ENCODE measurements around the gene SLC4A5. TPM values are rescaled to one million over a fixed set of nuclear protein-coding genes. Genes with fewer than 3 reads are reported as not detected.

SLC4A5 gene
- total RNA-seq = 4.4 TPM

GRCh38 chr2:74343316-74343715, at the start of gene SLC4A5:
SLC4A5 (minus strand) TSS chr2:74343416; CDS start chr2:74315023, 28,393 bp downstream.
- Histone ChIP-seq H3K36me3 (no peaks in the 10 kb centered on the region), H3K4me1 (no peaks in the 10 kb centered on the region), H3K27ac (no peak within 1 kb of the TSS), H3K4me3 (no peak within 1 kb of the TSS), H3K9me3 (no peaks in the 10 kb centered on the region), H3K27me3 (no peaks in the 10 kb centered on the region)
- intact Hi-C loops (cut with DNase I) = no loop called here
- DNase-seq (ENCODE audit: extremely low spot score in 2 of 2) = no peak
- no peak for TF ChIP-seq POLR2A (IDR thresholded peaks at IDR 0.05)
- TF ChIP-seq POLR2AphosphoS5 (IDR thresholded peaks at IDR 0.05; ENCODE audit: insufficient read depth in 1 of 2, low read depth in 1 of 2) = no peak
- TF ChIP-seq CTCF (IDR thresholded peaks at IDR 0.05) = no peak

- peak overlapping the region; percentile 85 for H3K27ac ChIP-seq
- TF ChIP-seq POLR2AphosphoS5 (IDR thresholded peaks at IDR 0.05; ENCODE audit: insufficient read depth in 1 of 2, low read depth in 1 of 2) (no peak), POLR2A (IDR thresholded peaks at IDR 0.05) (no peak), CTCF (IDR thresholded peaks at IDR 0.05) (no peak)
- H3K4me3 ChIP-seq = peak overlapping the region; percentile 77 to 97
Observed at GRCh38 chr2:74392449-74392743, 49.2 kb upstream of the SLC4A5 start.

GRCh38 chr2:74391580-74392448, 48.6 kb upstream of the SLC4A5 start:
- peak; percentile 91 to 96 (median 95) for TF ChIP-seq CTCF (IDR thresholded peaks at IDR 0.05)
- no peak for TF ChIP-seq POLR2A (IDR thresholded peaks at IDR 0.05)
- TF ChIP-seq POLR2AphosphoS5 (IDR thresholded peaks at IDR 0.05; ENCODE audit: insufficient read depth in 1 of 2, low read depth in 1 of 2) = peak; percentile 80 to 92
- H3K36me3 ChIP-seq = no peaks in the 10 kb centered on the region
- peaks cover 45% of the 10 kb centered on the region for H3K4me1 ChIP-seq
- H3K27me3 ChIP-seq = no peaks in the 10 kb centered on the region
- intact Hi-C loops (cut with DNase I) = no loop called here
- peak overlapping the region; percentile 77 to 97 for H3K4me3 ChIP-seq
- peak overlapping the region; percentile 85 for H3K27ac ChIP-seq
- no peaks in the 10 kb centered on the region for H3K9me3 ChIP-seq
- DNase-seq (ENCODE audit: extremely low spot score in 2 of 2) = no peak

More at GRCh38 chr2:74392449-74392743, 49.2 kb upstream of the SLC4A5 start:
- intact Hi-C loops (cut with DNase I) = no loop called here
- DNase-seq (ENCODE audit: extremely low spot score in 2 of 2) = no peak
- Histone ChIP-seq H3K4me1 (peaks cover 39% of the 10 kb centered on the region), H3K36me3 (no peaks in the 10 kb centered on the region), H3K27me3 (no peaks in the 10 kb centered on the region), H3K9me3 (no peaks in the 10 kb centered on the region)

GRCh38 chr2:74391209-74391579, 48.0 kb upstream of the SLC4A5 start:
- Histone ChIP-seq H3K36me3 (no peaks in the 10 kb centered on the region), H3K9me3 (no peaks in the 10 kb centered on the region), H3K27ac (peak overlapping the region; percentile 85), H3K4me1 (peaks cover 48% of the 10 kb centered on the region), H3K27me3 (no peaks in the 10 kb centered on the region), H3K4me3 (peak overlapping the region; percentile 77 to 97)
- intact Hi-C loops (cut with DNase I) = no loop called here
- TF ChIP-seq POLR2AphosphoS5 (IDR thresholded peaks at IDR 0.05; ENCODE audit: insufficient read depth in 1 of 2, low read depth in 1 of 2) (no peak), POLR2A (IDR thresholded peaks at IDR 0.05) (no peak), CTCF (IDR thresholded peaks at IDR 0.05) (no peak)
- no peak for DNase-seq (ENCODE audit: extremely low spot score in 2 of 2)

- H3K4me1 ChIP-seq = peaks cover 52% of the 10 kb centered on the region
- H3K4me3 ChIP-seq = peak overlapping the region; percentile 77 to 97
- intact Hi-C loops (cut with DNase I) = no loop called here
- no peaks in the 10 kb centered on the region for H3K9me3 ChIP-seq
- H3K27ac ChIP-seq = no peak overlapping the region
- no peak for TF ChIP-seq CTCF (IDR thresholded peaks at IDR 0.05)
- TF ChIP-seq POLR2A (IDR thresholded peaks at IDR 0.05) = no peak
- no peak for TF ChIP-seq POLR2AphosphoS5 (IDR thresholded peaks at IDR 0.05; ENCODE audit: insufficient read depth in 1 of 2, low read depth in 1 of 2)
- H3K27me3 ChIP-seq = no peaks in the 10 kb centered on the region
- DNase-seq (ENCODE audit: extremely low spot score in 2 of 2) = no peak
- peaks cover 0 to 3% of the 10 kb centered on the region in 2 donors for H3K36me3 ChIP-seq
Observed at GRCh38 chr2:74390606-74391005, 47.4 kb upstream of the SLC4A5 start.
